ENCODE measurements around the gene HOXB6.

DNA sequence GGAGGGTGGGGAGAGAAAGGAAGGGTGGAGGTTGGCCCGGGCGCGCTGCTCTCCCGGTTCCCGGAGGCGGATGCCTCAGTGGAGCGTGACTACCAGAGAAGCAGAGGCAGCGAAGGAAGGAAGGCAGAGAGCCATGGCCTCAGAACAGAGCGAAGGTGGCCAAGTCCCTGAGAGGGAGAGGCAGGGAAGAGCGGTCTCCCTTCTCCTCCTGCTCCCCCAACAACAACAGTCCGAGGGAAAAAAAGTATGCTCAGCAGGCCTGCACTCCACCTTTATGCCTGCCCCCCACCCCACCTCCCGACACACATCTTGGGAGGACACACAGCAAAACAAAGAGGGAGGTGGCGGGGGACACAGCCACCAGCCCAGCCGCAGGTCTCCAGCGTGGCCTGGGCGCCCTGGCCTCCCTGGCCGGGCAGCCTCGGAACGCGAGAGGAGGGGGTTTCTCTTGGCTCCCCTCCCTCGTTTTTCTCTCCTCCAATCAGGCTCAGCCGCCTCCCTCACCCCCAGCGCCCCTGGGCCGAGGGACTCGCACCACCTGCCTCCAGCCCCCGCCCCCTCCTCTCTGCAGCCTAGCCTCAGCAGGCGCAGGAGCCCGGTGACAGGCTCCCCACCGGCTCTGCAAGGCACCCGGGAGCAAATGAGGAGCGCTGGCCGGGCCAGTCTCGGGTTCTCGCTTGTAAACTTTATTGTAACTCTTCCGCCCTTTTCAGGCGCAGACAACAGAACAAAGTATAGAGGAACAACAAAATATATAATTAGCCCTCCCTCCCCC is 7.1 kb upstream of the HOXB6 start:
- TF ChIP-seq, protein P1, sequence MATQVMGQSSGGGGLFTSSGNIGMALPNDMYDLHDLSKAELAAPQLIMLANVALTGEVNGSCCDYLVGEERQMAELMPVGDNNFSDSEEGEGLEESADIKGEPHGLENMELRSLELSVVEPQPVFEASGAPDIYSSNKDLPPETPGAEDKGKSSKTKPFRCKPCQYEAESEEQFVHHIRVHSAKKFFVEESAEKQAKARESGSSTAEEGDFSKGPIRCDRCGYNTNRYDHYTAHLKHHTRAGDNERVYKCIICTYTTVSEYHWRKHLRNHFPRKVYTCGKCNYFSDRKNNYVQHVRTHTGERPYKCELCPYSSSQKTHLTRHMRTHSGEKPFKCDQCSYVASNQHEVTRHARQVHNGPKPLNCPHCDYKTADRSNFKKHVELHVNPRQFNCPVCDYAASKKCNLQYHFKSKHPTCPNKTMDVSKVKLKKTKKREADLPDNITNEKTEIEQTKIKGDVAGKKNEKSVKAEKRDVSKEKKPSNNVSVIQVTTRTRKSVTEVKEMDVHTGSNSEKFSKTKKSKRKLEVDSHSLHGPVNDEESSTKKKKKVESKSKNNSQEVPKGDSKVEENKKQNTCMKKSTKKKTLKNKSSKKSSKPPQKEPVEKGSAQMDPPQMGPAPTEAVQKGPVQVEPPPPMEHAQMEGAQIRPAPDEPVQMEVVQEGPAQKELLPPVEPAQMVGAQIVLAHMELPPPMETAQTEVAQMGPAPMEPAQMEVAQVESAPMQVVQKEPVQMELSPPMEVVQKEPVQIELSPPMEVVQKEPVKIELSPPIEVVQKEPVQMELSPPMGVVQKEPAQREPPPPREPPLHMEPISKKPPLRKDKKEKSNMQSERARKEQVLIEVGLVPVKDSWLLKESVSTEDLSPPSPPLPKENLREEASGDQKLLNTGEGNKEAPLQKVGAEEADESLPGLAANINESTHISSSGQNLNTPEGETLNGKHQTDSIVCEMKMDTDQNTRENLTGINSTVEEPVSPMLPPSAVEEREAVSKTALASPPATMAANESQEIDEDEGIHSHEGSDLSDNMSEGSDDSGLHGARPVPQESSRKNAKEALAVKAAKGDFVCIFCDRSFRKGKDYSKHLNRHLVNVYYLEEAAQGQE (IDR thresholded peaks at IDR 0.05; ENCODE audit: insufficient read depth in 1 of 2, low read depth in 2 of 2, low read length in 1 of 2) = no peak
- TF ChIP-seq, protein P2, sequence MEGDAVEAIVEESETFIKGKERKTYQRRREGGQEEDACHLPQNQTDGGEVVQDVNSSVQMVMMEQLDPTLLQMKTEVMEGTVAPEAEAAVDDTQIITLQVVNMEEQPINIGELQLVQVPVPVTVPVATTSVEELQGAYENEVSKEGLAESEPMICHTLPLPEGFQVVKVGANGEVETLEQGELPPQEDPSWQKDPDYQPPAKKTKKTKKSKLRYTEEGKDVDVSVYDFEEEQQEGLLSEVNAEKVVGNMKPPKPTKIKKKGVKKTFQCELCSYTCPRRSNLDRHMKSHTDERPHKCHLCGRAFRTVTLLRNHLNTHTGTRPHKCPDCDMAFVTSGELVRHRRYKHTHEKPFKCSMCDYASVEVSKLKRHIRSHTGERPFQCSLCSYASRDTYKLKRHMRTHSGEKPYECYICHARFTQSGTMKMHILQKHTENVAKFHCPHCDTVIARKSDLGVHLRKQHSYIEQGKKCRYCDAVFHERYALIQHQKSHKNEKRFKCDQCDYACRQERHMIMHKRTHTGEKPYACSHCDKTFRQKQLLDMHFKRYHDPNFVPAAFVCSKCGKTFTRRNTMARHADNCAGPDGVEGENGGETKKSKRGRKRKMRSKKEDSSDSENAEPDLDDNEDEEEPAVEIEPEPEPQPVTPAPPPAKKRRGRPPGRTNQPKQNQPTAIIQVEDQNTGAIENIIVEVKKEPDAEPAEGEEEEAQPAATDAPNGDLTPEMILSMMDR (IDR thresholded peaks at IDR 0.05) = no peak
- TF ChIP-seq POLR2AphosphoS5 (IDR thresholded peaks at IDR 0.05; ENCODE audit: low read depth, low read length) = peak; percentile 98
- no peak for TF ChIP-seq TCF7L2 (IDR thresholded peaks at IDR 0.05; ENCODE audit: low read depth, low read length)
